OCI-LY7 (cell line): Measurements from ENCODE around the gene IL21. TPM values are rescaled to one million over a fixed set of nuclear protein-coding genes. Genes with fewer than 3 reads are reported as not detected.
A peak's percentile ranks its signal among the peaks of the same experiment; 100 is the strongest.

Source experiments
- BruUV-seq: library from RNA; stranded (reverse); fragments of 400-500 nt; replicated peaks from 2 replicates; lab custom pipeline; 2021; lab: Mats Ljungman, UMichigan
- CTCF ChIA-PET: fragments of 300-600 bp; sonication (Branson Sonifier 250); formaldehyde crosslinking; loops from one replicate; lab custom pipeline; 2022; ENCODE audit warnings: antibody characterized with exemption; ENCODE audit not compliant: unreplicated experiment; lab: Charles Lee
- POLR2A ChIA-PET: fragments of 300-600 bp; sonication (Branson Sonifier 250); formaldehyde crosslinking; loops from one replicate; lab custom pipeline; 2022; ENCODE audit warnings: antibody characterized with exemption; lab: Charles Lee
- DNase-seq: peaks from one replicate; pipeline ENCODE4 v3.0.0-alpha.2; 2015; ENCODE audit warnings: low spot score
- H2AFZ ChIP-seq: fragments of 200-600 bp; sonication (generic), shearing (Covaris generic); 2 replicates; pipeline ENCODE4 v1.6.1; 2014; ENCODE audit warnings: mild to moderate bottlenecking, antibody characterized with exemption, low read length, moderate library complexity
- H3K27ac ChIP-seq: fragments of 200-600 bp; sonication (generic); 2 replicates; pipeline ENCODE4 v1.5.1; 2014; ENCODE audit warnings: mixed run types, low read depth, mild to moderate bottlenecking, moderate library complexity, low read length, inconsistent platforms; ENCODE audit not compliant: poor library complexity, severe bottlenecking
- H3K36me3 ChIP-seq: fragments of 200-600 bp; sonication (generic); 2 replicates; pipeline ENCODE4 v1.6.1; 2014; ENCODE audit warnings: mild to moderate bottlenecking, antibody characterized with exemption, low read length, moderate library complexity, mixed read lengths; ENCODE audit not compliant: insufficient read depth
- H3K4me1 ChIP-seq: fragments of 200-600 bp; sonication (generic); 2 replicates; pipeline ENCODE4 v1.5.1; 2014; ENCODE audit warnings: mild to moderate bottlenecking, low read length; ENCODE audit not compliant: insufficient read depth, poor library complexity, severe bottlenecking
- H3K4me2 ChIP-seq: fragments of 200-600 bp; sonication (generic); 2 replicates; pipeline ENCODE4 v1.6.1; 2014; ENCODE audit warnings: mild to moderate bottlenecking, low read length
- H3K4me3 ChIP-seq: fragments of 200-600 bp; sonication (generic); 2 replicates; pipeline ENCODE4 v1.5.1; 2014; ENCODE audit warnings: mild to moderate bottlenecking, low read depth, low read length; ENCODE audit not compliant: poor library complexity, severe bottlenecking
- H3K79me2 ChIP-seq: fragments of 200-600 bp; sonication (generic); 2 replicates; pipeline ENCODE4 v1.6.1; 2016; ENCODE audit warnings: low read depth, mild to moderate bottlenecking, low read length, moderate library complexity, mixed read lengths; ENCODE audit not compliant: insufficient read depth
- H3K9me2 ChIP-seq: fragments of 200-600 bp; sonication (generic); 2 replicates; pipeline ENCODE4 v1.6.1; 2016; ENCODE audit warnings: mild to moderate bottlenecking, low read length, mixed read lengths; ENCODE audit not compliant: insufficient read depth
- H3K9me3 ChIP-seq: fragments of 200-600 bp; sonication (generic); 2 replicates; pipeline ENCODE4 v1.6.1; 2014; ENCODE audit warnings: mild to moderate bottlenecking, mixed run types, low read length, mixed read lengths
- H4K20me1 ChIP-seq: fragments of 200-600 bp; sonication (generic); 2 replicates; pipeline ENCODE4 v1.6.1; 2014; ENCODE audit warnings: mild to moderate bottlenecking, antibody characterized with exemption, low read length, moderate library complexity, mixed read lengths; ENCODE audit not compliant: insufficient read depth
- EZH2phosphoT487 ChIP-seq: fragments of 200-600 bp; sonication (generic); IDR thresholded peaks from 2 replicates; pipeline ENCODE4 v1.6.1; 2018; ENCODE audit warnings: low read depth, borderline replicate concordance, mild to moderate bottlenecking, mixed run types, antibody characterized with exemption, low read length, moderate library complexity, mixed read lengths
- intact Hi-C: fragments of 100-400 bp; cut with micrococcal nuclease; formaldehyde crosslinking; loops from one replicate; pipeline ENCODE4 v1.10.0; 2022; ENCODE audit not compliant: unreplicated experiment
- total RNA-seq, 2 experiments: library from RNA; depleted of rRNA in 1 of 2; stranded (reverse); fragments of >200 nt in 1 of 2; shearing (Covaris generic) in 1 of 2; gene quantifications; 2 replicates each; pipeline ENCODE4 v1.2.3, GENCODE V29; 2014 to 2022
- TF ChIP-seq, protein P1 (sequence below): fragments of 200-600 bp; sonication (generic); conservative IDR thresholded peaks from 2 replicates; pipeline ENCODE4 v1.5.1; 2014; ENCODE audit warnings: mild to moderate bottlenecking, antibody characterized with exemption, low read length, moderate library complexity, mixed read lengths

The IL21 gene
- total RNA-seq, 2 experiments from 2014 or later = not detected

DNA sequence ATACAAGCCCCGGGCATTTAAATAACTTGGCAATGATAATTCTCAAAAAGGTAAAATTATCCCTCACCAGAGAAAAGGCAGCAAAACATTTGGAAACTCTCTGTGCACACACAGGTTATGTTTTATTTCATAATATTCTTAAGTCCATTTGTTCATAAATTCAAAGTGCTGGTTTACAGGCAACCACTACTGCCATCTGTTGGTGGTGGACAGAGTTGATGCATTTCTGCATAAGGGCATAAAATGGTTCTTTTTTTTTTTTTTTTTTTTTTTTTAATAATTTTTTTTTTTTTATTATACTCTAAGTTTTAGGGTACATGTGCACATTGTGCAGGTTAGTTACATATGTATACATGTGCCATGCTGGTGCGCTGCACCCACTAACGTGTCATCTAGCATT, 31.5 kb upstream of the IL21 start:
- no peaks in the 10 kb centered on the region for H3K9me2 ChIP-seq
- ChIA-PET CTCF (no interaction called here), POLR2A (interaction anchor here (0.5 kb wide), 1 partner anchor 74 kb away, joined by 3 read pairs; no protein-coding TSS in a partner anchor)
- no peak overlapping the region for H3K27ac ChIP-seq
- no peak overlapping the region for H3K4me3 ChIP-seq
- TF ChIP-seq EZH2phosphoT487 = no peak
- TF ChIP-seq, protein P1, sequence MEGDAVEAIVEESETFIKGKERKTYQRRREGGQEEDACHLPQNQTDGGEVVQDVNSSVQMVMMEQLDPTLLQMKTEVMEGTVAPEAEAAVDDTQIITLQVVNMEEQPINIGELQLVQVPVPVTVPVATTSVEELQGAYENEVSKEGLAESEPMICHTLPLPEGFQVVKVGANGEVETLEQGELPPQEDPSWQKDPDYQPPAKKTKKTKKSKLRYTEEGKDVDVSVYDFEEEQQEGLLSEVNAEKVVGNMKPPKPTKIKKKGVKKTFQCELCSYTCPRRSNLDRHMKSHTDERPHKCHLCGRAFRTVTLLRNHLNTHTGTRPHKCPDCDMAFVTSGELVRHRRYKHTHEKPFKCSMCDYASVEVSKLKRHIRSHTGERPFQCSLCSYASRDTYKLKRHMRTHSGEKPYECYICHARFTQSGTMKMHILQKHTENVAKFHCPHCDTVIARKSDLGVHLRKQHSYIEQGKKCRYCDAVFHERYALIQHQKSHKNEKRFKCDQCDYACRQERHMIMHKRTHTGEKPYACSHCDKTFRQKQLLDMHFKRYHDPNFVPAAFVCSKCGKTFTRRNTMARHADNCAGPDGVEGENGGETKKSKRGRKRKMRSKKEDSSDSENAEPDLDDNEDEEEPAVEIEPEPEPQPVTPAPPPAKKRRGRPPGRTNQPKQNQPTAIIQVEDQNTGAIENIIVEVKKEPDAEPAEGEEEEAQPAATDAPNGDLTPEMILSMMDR = peak; percentile 72
- peak; percentile 37 for DNase-seq
- H3K9me3 ChIP-seq = no peaks in the 10 kb centered on the region
- H2AFZ ChIP-seq = no peak overlapping the region
- BruUV-seq = no TSS peak
- no peaks in the 10 kb centered on the region for H3K4me1 ChIP-seq
- no peaks in the 10 kb centered on the region for H3K79me2 ChIP-seq
- H3K4me2 ChIP-seq = no peak overlapping the region
- H3K36me3 ChIP-seq = no peaks in the 10 kb centered on the region
- intact Hi-C loops = no loop called here
- H4K20me1 ChIP-seq = no peaks in the 10 kb centered on the region

DNA sequence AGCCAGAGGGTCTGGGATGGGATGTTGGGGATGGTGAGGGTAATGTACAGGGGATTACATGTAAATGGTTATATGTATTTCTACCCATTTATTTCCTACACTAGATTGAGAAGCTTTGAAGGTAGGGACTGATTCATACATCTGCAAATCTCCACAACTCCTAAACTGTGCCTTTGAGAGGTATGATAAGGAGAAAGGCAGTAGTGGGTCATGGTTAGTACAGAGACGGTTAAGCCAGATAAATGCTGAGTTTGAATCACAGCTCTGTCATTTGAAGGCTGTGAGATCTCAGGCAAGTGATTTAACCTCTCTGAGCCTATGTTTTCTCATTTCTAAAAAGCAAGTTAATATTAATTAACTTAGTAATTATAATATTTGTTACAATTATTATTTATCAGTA, 29.3 kb upstream of the IL21 start:
- no peak overlapping the region for H3K4me3 ChIP-seq
- CTCF ChIA-PET = interaction anchor here (0.5 kb wide), 1 partner anchor 228 kb away, joined by 3 read pairs; no protein-coding TSS in a partner anchor
- no peaks in the 10 kb centered on the region for H3K79me2 ChIP-seq
- no peaks in the 10 kb centered on the region for H3K36me3 ChIP-seq
- H2AFZ ChIP-seq = no peak overlapping the region
- no peak for DNase-seq
- H3K9me2 ChIP-seq = no peaks in the 10 kb centered on the region
- POLR2A ChIA-PET = interaction anchor here (0.7 to 1.1 kb wide), 3 partner anchors 33 to 591 kb away, joined by 3 to 6 read pairs (median 3); no protein-coding TSS in a partner anchor
- H3K27ac ChIP-seq = no peak overlapping the region
- intact Hi-C loops = no loop called here
- no peak overlapping the region for H3K4me2 ChIP-seq
- no TSS peak for BruUV-seq
- TF ChIP-seq, protein P1 = no peak
- TF ChIP-seq EZH2phosphoT487 = no peak
- H3K9me3 ChIP-seq = no peaks in the 10 kb centered on the region
- H3K4me1 ChIP-seq = no peaks in the 10 kb centered on the region
- H4K20me1 ChIP-seq = no peaks in the 10 kb centered on the region

DNA sequence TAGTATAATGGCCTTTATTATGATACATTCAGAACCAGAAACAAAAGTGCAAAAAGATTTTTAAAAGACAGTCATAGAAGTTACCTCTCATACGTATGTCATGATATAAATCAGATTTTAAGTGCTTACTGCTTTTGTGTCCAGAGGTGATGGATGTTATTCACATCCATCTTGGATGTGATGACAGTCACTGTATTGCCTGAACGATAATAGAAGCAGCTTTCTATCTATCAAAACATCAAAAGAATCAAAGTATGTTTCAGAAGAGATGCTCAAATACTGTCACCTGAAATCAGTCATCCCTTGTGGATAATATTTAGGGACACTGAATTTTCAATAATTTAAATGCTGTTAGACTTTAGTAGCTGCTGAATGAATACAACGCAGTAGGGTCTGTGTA, 26.8 kb upstream of the IL21 start:
- no peak for TF ChIP-seq EZH2phosphoT487
- TF ChIP-seq, protein P1 = no peak
- Histone ChIP-seq H2AFZ (no peak overlapping the region), H3K4me1 (no peaks in the 10 kb centered on the region), H3K4me3 (no peak overlapping the region), H4K20me1 (no peaks in the 10 kb centered on the region), H3K4me2 (no peak overlapping the region), H3K79me2 (no peaks in the 10 kb centered on the region), H3K9me2 (no peaks in the 10 kb centered on the region), H3K9me3 (no peaks in the 10 kb centered on the region), H3K36me3 (no peaks in the 10 kb centered on the region), H3K27ac (no peak overlapping the region)
- intact Hi-C loops = no loop called here
- ChIA-PET CTCF (no interaction called here), POLR2A (no interaction called here)
- no TSS peak for BruUV-seq
- no peak for DNase-seq
